RWPE1 (cell line): ENCODE data around the gene TBC1D4.

ENCODE experiments used
- CTCF ChIA-PET: fragments of 350-600 bp; sonication (Branson Sonifier 250); formaldehyde crosslinking; extraction: SDS; loops from one replicate; lab custom pipeline; 2021; lab: Yijun Ruan, JAX
- POLR2A ChIA-PET: fragments of 400-600 bp; formaldehyde crosslinking; extraction: SDS; loops from one replicate; lab custom pipeline; 2020; ENCODE audit warnings: antibody characterized with exemption; ENCODE audit not compliant: low non-redundant PET; lab: Yijun Ruan, JAX
- DNase-seq: peaks from one replicate; pipeline ENCODE4 v3.0.0; 2012; ENCODE audit warnings: low spot score
- H3K27ac ChIP-seq: fragments of 450-650 bp; 2 replicates; pipeline ENCODE4 v1.5.1; 2017
- TF ChIP-seq, protein P1 (sequence below): fragments of 450-650 bp; conservative IDR thresholded peaks from 2 replicates; pipeline ENCODE4 v1.5.1; 2017; ENCODE audit warnings: low read depth, mild to moderate bottlenecking

The TBC1D4 gene

GRCh38 chr13:75405976-75406703, 75.8 kb downstream of the TBC1D4 start:
- CTCF ChIA-PET: interaction anchor here (0.7 kb wide), 1 partner anchor 174 kb away, joined by 3 read pairs; no protein-coding TSS in a partner anchor
- no peak for DNase-seq
- TF ChIP-seq, protein P1, sequence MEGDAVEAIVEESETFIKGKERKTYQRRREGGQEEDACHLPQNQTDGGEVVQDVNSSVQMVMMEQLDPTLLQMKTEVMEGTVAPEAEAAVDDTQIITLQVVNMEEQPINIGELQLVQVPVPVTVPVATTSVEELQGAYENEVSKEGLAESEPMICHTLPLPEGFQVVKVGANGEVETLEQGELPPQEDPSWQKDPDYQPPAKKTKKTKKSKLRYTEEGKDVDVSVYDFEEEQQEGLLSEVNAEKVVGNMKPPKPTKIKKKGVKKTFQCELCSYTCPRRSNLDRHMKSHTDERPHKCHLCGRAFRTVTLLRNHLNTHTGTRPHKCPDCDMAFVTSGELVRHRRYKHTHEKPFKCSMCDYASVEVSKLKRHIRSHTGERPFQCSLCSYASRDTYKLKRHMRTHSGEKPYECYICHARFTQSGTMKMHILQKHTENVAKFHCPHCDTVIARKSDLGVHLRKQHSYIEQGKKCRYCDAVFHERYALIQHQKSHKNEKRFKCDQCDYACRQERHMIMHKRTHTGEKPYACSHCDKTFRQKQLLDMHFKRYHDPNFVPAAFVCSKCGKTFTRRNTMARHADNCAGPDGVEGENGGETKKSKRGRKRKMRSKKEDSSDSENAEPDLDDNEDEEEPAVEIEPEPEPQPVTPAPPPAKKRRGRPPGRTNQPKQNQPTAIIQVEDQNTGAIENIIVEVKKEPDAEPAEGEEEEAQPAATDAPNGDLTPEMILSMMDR: no peak
- POLR2A ChIA-PET: interaction anchor here (0.6 kb wide), 1 partner anchor 20 kb away, joined by 3 read pairs; no protein-coding TSS in a partner anchor
- no peak overlapping the region for H3K27ac ChIP-seq

DNA sequence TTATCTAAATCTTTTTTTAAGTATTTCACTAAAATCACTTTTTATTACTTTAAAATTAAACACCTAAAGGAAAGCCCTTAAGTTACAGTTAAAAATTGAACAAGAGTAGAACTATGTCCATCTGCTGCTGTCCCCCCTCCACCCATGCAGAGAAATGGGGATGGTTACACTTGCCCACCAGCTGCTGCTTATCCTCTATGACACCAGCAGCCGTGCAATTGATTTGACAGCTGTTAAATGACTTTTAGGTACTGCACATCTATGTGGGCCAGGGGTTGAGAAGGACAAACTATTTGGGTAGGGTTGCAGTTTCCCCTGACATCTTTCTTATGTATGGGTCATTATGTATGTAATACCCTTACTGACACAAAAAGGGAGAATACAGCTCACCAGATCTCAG, 77.2 kb downstream of the TBC1D4 start:
- no peak overlapping the region for H3K27ac ChIP-seq
- DNase-seq: no peak
- TF ChIP-seq, protein P1: no peak
- ChIA-PET POLR2A (no interaction called here), CTCF (interaction anchor here (0.7 kb wide), 1 partner anchor 10 kb away, joined by 4 read pairs; no protein-coding TSS in a partner anchor)

DNA sequence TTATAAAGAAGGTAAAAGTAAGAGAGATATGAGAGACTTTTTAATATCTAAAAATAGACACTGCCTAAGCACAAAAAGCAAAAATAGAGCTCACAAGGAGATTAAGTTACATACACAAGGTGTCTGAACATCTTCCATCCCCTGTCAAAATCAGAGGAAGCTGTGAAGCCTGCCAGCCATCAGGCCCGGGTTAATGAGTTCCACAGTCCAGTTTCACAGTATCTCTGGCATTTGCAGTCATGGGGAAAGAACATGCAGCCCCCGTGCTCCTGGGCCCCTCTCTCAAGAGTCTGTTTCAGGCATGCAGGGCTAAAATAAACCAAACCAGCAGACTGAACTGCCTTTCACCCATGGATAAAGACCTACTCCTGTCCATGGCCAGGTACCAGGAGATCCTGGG, 79.2 kb downstream of the TBC1D4 start:
- POLR2A ChIA-PET: no interaction called here
- TF ChIP-seq, protein P1: no peak
- DNase-seq: no peak
- CTCF ChIA-PET: no interaction called here
- no peak overlapping the region for H3K27ac ChIP-seq

DNA sequence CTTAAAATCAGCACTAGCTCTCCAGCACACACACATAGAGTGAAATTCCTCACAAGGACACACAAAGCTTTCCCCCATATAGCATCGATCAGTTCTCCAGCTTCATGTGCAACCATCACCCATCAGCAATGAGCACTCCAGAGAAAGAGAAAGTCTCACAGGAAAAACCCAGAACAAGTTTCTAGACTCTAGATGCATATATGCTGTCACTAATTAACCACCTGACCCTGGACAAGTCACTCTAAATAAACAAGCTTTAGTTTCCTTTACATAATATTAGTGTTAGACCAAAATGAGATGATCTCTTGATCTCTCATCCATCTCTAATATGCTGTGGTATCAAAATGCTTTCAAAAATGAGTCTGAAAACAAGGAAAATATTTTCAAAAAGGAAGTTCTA, 81.2 kb downstream of the TBC1D4 start:
- POLR2A ChIA-PET: interaction anchor here (0.7 kb wide), 1 partner anchor 18 kb away, joined by 5 read pairs; no protein-coding TSS in a partner anchor
- CTCF ChIA-PET: interaction anchor here (0.6 kb wide), 1 partner anchor 35 kb away, joined by 3 read pairs; no protein-coding TSS in a partner anchor
- TF ChIP-seq, protein P1: no peak
- H3K27ac ChIP-seq: no peak overlapping the region
- no peak for DNase-seq

DNA sequence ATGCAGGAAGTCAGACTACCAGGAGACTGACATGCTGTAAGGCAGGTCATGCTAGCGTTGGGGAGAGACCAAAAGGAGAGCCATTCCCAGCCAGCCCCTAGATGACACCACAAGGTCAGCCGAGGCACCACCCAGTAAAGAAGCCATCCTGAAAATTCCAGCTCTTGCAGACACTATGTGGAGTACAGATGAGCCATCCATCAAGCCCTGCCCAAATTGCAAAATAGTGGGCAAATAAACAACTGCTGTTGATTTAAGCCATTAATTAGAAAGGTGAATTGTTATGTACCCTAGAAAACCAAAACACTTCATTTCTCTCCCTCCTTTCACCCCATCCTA, 82.1 kb downstream of the TBC1D4 start:
- CTCF ChIA-PET: no interaction called here
- TF ChIP-seq, protein P1: no peak

GRCh38 chr13:75399168-75399878, 82.6 kb downstream of the TBC1D4 start:
- no peak overlapping the region for H3K27ac ChIP-seq
- ChIA-PET POLR2A (no interaction called here), CTCF (interaction anchor here (1.2 kb wide), 1 partner anchor 10 kb away, joined by 3 read pairs; no protein-coding TSS in a partner anchor)
- TF ChIP-seq, protein P1: no peak
- no peak for DNase-seq

More for the DNA sequence above, 82.1 kb downstream of the TBC1D4 start:
- no peak for DNase-seq
- POLR2A ChIA-PET: no interaction called here
- H3K27ac ChIP-seq: no peak overlapping the region
